IPS-15b (cell line): ENCODE results near the gene UCN3.
"Not testable (repeated sequence)": the region's sequence is repeated elsewhere in the genome, so short reads cannot be mapped to it uniquely, and the experiment has no call there.

Source experiments
- H3K27me3 ChIP-seq: one replicate; pipeline ENCODE4 v1.6.1; 2013; ENCODE audit warnings: low read length; ENCODE audit not compliant: control insufficient read depth, insufficient read depth
- H3K36me3 ChIP-seq: one replicate; pipeline ENCODE4 v1.6.1; 2013; ENCODE audit warnings: low read length; ENCODE audit not compliant: control insufficient read depth, insufficient read depth
- H3K4me1 ChIP-seq: one replicate; pipeline ENCODE4 v1.6.1; 2013; ENCODE audit warnings: mild to moderate bottlenecking, low read length; ENCODE audit not compliant: control insufficient read depth, insufficient read depth
- H3K4me3 ChIP-seq: one replicate; pipeline ENCODE4 v1.5.1; 2013; ENCODE audit warnings: low read depth, low read length
- H3K9ac ChIP-seq: one replicate; pipeline ENCODE4 v1.6.1; 2013; ENCODE audit warnings: low read depth, mild to moderate bottlenecking, low read length
- H3K9me3 ChIP-seq: one replicate; pipeline ENCODE4 v1.6.1; 2013; ENCODE audit warnings: mild to moderate bottlenecking, low read length; ENCODE audit not compliant: control insufficient read depth, insufficient read depth

Gene UCN3

DNA sequence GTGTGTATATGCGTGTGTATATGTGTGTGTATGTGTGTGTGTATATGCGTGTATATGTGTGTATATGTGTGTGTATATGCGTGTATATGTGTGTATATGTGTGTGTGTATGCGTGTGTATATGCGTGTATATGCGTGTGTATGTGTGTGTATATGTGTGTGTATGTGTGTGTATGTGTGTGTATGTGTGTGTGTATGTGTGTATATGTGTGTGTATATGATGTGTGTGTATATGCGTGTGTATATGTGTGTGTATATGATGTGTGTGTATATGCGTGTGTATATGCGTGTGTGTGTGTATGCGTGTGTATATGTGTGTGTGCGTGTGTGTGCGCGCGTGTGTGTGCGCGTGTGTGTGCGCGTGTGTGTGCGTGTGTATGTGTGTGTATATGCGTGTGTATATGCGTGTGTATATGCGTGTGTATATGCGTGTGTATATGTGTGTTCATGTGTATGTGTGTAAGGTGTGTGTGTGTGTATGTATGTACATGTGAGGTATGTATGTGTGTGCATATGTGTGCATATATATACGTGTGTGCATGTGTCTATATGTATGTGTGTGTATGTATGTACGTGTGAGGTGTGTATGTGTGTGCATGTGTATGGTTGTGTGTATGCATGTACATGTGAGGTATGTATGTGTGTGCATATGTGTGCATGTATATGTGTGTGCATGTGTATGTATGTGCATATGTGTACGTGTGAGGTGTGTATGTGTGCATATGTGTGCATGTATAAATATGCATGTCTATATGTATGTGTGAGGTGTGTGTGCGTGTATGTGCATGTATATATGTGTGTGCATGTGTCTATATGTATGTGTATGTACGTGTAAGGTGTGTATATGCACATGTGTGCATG lies 6.0 kb downstream of the UCN3 start:
- Histone ChIP-seq H3K27me3 (no peaks in the 10 kb centered on the region), H3K9me3 (no peaks in the 10 kb centered on the region), H3K9ac (no peak overlapping the region), H3K4me1 (no peaks in the 10 kb centered on the region), H3K36me3 (no peaks in the 10 kb centered on the region), H3K4me3 (no peak overlapping the region)

DNA sequence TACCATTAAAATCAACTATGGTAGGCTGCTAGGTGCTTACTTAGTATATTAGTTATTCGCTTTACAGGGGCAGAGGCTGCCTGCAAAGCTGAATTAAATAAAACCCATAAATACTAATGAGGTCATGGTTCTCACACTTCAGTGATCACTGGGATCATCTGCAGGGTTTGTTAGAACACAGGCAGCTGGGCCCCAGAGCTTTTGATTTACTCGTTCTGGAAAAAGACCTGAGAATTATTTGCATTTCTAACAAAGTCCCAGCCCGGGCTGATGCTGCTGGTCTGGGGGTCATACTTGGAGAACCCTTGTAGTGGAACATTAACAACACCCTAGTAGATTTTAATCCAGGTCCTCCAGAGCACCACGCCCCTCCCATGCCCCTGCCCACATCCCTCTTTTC lies 8.5 kb downstream of the UCN3 start:
- Histone ChIP-seq H3K27me3 (no peaks in the 10 kb centered on the region), H3K36me3 (no peaks in the 10 kb centered on the region), H3K4me3 (no peak overlapping the region), H3K9ac (no peak overlapping the region), H3K4me1 (no peaks in the 10 kb centered on the region), H3K9me3 (no peaks in the 10 kb centered on the region)

DNA sequence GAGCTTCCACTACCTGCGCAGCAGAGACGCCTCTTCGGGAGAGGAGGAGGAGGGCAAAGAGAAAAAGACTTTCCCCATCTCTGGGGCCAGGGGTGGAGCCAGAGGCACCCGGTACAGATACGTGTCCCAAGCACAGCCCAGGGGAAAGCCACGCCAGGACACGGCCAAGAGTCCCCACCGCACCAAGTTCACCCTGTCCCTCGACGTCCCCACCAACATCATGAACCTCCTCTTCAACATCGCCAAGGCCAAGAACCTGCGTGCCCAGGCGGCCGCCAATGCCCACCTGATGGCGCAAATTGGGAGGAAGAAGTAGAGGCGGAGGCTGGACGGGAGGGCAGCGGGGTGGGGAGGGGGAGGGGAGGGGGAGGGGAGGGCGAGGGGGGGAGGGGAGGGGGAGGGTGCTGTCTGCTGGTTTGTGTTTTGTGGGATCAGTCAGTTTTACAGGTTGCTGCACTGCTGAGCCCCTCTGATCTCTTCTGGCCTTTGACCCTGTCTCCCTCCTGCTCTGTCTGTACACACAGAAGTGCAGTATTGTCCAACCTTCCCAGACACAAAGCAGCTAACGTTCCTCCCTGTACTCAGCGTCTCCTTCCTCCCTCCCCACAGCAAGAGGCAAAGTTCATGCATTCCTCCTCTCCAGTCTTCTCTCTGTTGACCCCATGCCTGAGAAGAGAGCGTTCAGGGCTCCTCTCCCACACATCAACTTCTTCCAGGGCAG lies 9.3 kb downstream of the UCN3 start:
- Histone ChIP-seq H3K9ac (no peak overlapping the region), H3K36me3 (no peaks in the 10 kb centered on the region), H3K4me1 (no peaks in the 10 kb centered on the region), H3K27me3 (no peaks in the 10 kb centered on the region), H3K9me3 (no peaks in the 10 kb centered on the region), H3K4me3 (no peak overlapping the region)

DNA sequence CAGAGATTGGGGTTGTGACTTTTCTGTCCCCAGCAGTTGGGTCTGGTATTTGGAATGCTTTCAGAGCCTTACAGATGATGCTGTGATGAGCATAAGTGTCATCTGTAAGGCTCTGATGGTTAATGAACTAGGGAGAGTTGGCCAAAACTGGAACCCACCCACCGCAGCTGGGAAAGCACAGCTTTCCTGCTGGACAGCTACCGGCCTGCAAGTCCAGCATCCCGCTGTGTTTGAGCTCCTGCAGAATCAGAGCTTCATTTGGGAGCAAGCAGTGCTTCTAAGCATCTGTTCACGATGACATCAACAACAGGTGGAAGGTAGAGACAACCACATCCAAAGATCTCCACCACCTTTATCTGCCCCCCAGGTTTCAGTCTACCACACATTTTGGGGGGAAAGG lies 11.7 kb downstream of the UCN3 start:
- H3K36me3 ChIP-seq = no peaks in the 10 kb centered on the region
- no peak overlapping the region for H3K4me3 ChIP-seq
- H3K9ac ChIP-seq = no peak overlapping the region
- no peaks in the 10 kb centered on the region for H3K27me3 ChIP-seq
- no peaks in the 10 kb centered on the region for H3K4me1 ChIP-seq
- H3K9me3 ChIP-seq = no peaks in the 10 kb centered on the region

GRCh38 chr10:5379202-5379601 lies 14.4 kb downstream of the UCN3 start:
- not testable (repeated sequence) for H3K9me3 ChIP-seq, H3K4me3 ChIP-seq, H3K4me1 ChIP-seq, H3K36me3 ChIP-seq, H3K9ac ChIP-seq, H3K27me3 ChIP-seq

DNA sequence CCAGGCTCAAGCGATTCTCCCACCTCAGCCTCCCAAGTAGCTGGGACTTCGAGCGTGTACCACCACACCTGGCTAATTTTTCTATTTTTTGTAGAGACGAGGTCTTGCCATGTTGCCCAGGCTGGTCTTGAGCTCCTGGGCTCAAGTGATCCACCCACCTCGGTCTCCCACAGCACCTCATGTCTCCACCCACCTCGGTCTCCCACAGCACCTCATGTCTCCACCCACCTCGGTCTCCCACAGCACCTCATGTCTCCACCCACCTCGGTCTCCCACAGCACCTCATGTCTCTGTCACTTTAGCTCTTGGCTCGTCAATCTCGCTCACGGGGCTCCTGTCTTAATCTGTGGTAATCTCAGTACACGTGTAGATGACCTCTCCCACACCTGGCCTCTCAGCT lies 15.6 kb downstream of the UCN3 start:
- H3K36me3 ChIP-seq, H3K9me3 ChIP-seq, H3K4me1 ChIP-seq, H3K4me3 ChIP-seq, H3K27me3 ChIP-seq, H3K9ac ChIP-seq: not testable (repeated sequence)

- Histone ChIP-seq H3K9me3 (no peaks in the 10 kb centered on the region), H3K36me3 (no peaks in the 10 kb centered on the region), H3K4me1 (no peaks in the 10 kb centered on the region), H3K4me3 (no peak overlapping the region), H3K27me3 (no peaks in the 10 kb centered on the region), H3K9ac (no peak overlapping the region)
Observed at GRCh38 chr10:5381187-5381586, 16.4 kb downstream of the UCN3 start.

- H3K4me3 ChIP-seq = no peak overlapping the region
Observed at GRCh38 chr10:5385224-5385623, 20.5 kb downstream of the UCN3 start.

DNA sequence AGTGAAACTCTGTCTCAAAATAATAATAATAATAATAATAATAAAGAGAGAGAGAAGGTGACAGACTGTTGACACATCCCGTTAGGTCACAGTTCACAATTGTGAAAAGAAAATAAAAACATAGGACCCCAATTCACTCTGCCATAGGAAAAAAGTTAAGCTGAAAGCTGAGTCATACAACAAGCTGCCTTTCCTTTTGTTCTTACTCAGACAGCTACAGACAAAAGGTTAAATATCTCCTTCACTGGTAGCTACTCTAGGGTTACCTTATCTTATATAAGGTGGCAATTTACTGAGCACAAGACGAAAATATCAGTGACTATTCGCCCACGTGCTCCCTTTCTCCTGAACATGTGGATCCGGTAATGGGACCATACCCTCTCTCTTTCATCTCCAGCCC lies 22.4 kb downstream of the UCN3 start:
- Histone ChIP-seq H3K27me3 (no peaks in the 10 kb centered on the region), H3K9ac (no peak overlapping the region), H3K9me3 (peaks cover 7% of the 10 kb centered on the region), H3K4me3 (no peak overlapping the region), H3K4me1 (no peaks in the 10 kb centered on the region), H3K36me3 (no peaks in the 10 kb centered on the region)

More at GRCh38 chr10:5385224-5385623, 20.5 kb downstream of the UCN3 start:
- H3K27me3 ChIP-seq = no peaks in the 10 kb centered on the region
- H3K36me3 ChIP-seq = no peaks in the 10 kb centered on the region
- no peak overlapping the region for H3K9ac ChIP-seq
- peaks cover under 1% of the 10 kb centered on the region for H3K9me3 ChIP-seq
- H3K4me1 ChIP-seq = no peaks in the 10 kb centered on the region

GRCh38 chr10:5390607-5391205 lies 25.9 kb downstream of the UCN3 start:
- no peak overlapping the region for H3K9ac ChIP-seq
- H3K27me3 ChIP-seq = no peaks in the 10 kb centered on the region
- no peaks in the 10 kb centered on the region for H3K4me1 ChIP-seq
- H3K4me3 ChIP-seq = no peak overlapping the region
- peaks cover 7% of the 10 kb centered on the region for H3K9me3 ChIP-seq
- no peaks in the 10 kb centered on the region for H3K36me3 ChIP-seq

- Histone ChIP-seq H3K4me1 (no peaks in the 10 kb centered on the region), H3K27me3 (no peaks in the 10 kb centered on the region), H3K4me3 (no peak overlapping the region), H3K9me3 (peaks cover 7% of the 10 kb centered on the region), H3K9ac (no peak overlapping the region), H3K36me3 (no peaks in the 10 kb centered on the region)
Observed at GRCh38 chr10:5391790-5392189, 27.0 kb downstream of the UCN3 start.

DNA sequence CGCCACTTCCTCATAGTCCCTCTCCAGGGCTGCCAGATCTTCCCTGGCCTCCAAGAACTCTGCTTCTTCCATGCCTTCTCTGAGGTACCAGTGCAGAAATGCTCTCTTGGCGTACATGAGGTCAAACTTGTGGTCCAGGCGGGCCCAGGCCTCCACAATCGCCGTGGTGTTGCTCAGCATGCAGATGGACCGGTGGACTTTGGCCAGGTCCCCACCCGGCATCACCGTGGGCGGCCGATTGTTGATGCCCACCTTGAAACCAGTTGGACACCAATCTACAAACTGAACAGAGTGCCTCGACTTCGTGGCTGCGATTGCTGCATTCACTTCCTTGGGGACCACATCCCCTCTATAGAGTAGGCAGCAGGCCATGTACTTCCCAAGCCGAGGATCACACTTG lies 28.8 kb downstream of the UCN3 start:
- no peak overlapping the region for H3K9ac ChIP-seq
- no peak overlapping the region for H3K4me3 ChIP-seq
- no peaks in the 10 kb centered on the region for H3K4me1 ChIP-seq
- no peaks in the 10 kb centered on the region for H3K36me3 ChIP-seq
- peaks cover 7% of the 10 kb centered on the region for H3K9me3 ChIP-seq
- H3K27me3 ChIP-seq = no peaks in the 10 kb centered on the region
